Stimulated activated CD4-positive, alpha-beta T cell treated with anti-CD3 and anti-CD28 coated beads, Interleukin-15, amount 100 ng/mL, for 1 hour (primary cell): ENCODE data around the gene CSF2.

ENCODE experiments used
- DNase-seq, 2 donors: peaks; one replicate each; pipeline ENCODE4 v3.0.0-alpha.2; 2020; ENCODE audit warnings: low read depth in 1 of 2, low spot score in 1 of 2

CSF2 gene

DNA sequence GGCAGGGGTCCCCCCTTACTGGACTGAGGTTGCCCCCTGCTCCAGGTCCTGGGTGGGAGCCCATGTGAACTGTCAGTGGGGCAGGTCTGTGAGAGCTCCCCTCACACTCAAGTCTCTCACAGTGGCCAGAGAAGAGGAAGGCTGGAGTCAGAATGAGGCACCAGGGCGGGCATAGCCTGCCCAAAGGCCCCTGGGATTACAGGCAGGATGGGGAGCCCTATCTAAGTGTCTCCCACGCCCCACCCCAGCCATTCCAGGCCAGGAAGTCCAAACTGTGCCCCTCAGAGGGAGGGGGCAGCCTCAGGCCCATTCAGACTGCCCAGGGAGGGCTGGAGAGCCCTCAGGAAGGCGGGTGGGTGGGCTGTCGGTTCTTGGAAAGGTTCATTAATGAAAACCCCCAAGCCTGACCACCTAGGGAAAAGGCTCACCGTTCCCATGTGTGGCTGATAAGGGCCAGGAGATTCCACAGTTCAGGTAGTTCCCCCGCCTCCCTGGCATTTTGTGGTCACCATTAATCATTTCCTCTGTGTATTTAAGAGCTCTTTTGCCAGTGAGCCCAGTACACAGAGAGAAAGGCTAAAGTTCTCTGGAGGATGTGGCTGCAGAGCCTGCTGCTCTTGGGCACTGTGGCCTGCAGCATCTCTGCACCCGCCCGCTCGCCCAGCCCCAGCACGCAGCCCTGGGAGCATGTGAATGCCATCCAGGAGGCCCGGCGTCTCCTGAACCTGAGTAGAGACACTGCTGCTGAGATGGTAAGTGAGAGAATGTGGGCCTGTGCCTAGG lies at the start of gene CSF2:
TSS of gene CSF2 (plus strand) at position 559 of the 783 bp plus-strand sequence. CDS start at position 594, 35 bp downstream.
- no peak for DNase-seq

DNA sequence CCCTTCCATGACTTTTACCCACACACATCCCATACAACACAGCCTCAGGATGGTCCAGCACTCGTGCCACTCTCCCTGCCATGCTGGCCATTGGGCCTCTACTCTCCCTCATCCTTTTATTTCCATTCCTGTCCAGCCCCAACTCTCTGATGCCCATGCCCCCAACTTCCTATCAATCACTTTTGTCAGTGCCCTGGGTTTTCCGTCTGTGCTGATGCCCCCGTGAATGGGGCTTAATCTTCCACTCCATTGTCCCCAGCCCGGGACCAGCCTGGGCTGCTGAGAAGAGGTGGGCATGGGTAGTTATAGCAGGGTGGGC lies 49.5 kb upstream of the CSF2 start:
- DNase-seq: no peak

DNA sequence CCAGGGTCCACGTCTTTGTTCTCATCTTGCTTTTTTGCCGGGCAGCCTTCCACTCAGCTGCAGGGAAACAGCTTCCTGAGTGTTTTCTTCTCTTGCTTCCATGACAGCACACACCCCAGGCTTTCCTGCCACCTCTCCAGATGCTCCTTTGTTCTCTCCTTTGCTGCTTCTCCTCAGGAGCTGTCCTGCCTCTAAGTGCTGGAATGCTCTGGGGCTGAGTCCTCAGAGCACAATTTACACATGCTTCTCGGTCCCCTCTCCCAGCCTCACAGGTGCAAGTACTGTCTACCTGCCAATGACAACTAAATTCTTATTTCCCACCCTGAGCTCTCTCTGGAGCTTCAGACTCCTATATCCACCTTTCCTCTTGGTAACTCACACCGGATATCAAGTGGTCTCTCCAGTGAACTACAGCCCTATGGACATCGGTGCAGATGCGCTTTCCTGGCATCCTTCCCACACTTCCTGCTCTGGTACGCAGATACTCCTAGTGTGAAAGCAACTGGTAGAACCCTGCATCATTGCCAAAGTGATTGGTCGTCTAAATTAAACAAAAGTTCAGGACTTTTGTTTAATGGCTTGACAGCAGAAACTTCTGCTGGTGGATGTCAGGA lies 48.7 kb upstream of the CSF2 start:
- DNase-seq: no peak

DNA sequence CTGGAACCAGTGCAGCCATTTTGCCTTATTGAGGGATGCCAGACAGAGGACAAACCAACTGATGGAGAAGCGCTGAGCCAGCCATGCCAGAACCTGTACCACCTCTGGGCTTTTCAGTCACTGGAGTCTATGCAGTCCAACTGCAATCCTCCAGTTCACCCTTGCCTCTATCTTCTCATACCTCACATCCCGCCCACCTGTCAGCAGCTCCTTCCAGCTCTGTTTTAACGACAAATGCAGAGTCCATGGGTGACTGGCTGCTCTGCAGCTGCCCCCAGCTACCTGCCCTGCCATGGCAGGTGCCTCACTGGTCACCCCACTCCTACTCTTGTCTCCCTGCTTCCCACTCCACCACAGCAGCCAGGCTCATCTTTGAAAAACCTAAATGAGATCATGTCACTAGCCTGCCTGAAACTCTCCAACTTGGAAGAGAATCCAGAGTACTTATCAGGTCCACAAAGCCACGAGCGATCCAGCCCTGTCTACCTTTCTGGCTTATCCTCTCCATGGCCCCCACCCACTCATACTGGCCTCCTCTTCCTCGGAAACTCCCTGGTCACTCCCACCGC lies 48.1 kb upstream of the CSF2 start:
- DNase-seq: no peak

DNA sequence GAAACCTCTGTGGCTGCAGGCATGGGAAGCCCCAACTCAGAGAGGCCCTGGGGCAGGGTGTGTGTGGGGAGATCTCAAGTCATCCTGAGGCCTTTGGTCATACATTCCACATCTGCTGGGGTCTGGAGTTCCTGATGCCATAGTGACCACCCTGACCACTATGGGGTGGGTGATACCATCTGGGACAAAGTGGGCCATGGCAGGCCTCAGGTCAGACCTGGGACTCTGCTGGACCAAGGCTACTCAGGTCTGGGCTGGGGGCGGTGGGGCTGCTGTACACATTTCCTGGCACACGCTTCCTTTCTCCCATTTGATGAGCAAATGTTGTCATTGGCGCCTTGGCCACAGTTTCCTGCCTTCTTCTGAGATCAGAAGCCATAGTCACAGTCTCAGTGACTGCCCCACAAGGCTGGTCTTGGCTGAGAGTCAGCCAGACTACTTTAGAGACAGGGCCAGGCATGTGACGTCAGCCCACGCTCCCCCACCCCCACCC lies 47.0 kb upstream of the CSF2 start:
- no peak for DNase-seq

DNA sequence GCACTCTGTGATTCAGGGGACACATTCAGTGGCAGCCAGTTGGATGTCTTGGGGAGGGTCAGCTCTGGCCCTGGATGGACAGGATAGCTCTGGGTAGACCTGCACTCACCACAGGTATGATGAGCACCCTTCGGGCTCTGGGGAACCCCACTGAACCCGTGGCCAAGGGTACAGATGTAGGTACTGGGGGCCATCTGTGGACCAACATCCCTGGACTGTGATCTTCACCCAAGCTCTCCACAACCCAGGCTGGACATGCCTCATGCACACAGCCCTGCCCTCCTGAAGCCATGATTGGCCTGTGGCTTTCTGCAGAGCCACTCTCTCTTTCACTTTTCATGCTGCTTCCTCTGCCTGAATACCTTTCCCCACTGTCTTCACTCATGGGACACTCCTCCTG lies 46.6 kb upstream of the CSF2 start:
- DNase-seq: no peak

DNA sequence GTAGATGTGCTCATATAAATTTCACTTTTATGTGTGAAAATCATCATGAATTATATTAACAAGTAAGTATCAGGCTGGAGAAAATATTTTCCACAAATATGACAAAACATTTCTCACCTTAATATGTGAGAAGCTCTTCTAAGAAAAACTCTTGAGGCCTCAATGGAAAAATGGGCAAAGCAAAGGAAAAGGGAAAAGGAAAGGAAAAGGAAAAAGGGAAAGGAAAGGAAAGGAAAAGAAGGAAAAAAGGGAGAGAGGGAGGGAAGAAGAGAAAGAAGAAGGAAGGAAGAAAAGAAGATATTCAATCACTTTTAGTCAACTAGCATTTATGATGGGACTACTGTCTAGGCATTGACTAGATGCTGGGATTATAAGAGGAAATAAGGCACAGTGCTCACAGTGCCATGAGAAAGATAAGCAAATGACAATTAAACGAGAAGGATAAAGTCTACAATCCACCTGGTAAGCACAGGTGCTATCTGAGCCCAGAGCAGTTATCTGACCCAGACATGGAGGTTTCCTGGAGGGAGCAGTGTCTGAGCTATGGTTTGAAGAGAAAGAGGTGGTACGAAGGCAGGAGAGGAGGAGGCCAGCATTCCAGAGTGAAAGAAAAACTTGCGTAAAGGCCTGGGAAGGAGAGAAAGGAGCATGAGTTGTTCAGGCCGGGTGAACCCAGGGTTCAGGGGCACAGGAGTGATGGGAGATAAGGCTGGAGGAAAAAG lies 43.8 kb upstream of the CSF2 start:
- no peak for DNase-seq

DNA sequence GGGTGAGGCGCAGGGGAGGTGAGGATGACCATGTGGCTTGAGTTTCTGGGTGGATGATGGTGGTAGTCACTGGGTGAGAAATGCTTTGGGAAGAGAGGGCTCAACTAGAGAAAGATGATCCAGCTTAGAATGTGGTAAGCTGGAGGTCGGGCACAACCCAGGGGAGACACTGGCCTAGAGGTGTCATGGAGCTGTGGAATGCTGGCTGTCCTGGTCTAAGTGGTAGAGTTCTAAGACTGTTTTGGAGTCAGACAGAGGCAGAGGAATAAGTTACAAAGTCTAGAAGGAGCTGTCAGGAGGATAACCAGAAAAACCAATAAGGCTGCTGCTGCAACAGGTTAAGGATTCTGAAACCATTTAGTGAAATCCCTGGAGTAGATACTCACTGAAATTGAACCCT lies 43.0 kb upstream of the CSF2 start:
- no peak for DNase-seq

DNA sequence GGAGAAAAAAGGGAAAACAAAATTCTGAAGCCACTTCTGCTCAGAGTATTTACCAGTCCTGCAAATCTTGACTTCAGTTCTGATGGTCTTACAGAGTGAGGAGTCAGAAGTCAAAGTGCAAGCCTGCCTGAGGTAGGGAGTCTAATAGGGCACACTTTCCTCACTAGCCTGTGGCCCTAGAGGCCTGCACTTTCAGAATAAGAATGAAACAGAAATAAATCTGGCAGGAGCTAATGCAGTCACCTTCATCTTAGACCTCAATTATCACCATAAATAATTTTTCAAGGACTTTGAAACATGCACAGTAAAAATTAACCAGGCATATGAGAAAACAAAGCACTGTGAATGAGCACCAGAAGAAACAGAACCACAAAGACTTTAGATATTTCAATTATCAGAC lies 41.4 kb upstream of the CSF2 start:
- DNase-seq: no peak

DNA sequence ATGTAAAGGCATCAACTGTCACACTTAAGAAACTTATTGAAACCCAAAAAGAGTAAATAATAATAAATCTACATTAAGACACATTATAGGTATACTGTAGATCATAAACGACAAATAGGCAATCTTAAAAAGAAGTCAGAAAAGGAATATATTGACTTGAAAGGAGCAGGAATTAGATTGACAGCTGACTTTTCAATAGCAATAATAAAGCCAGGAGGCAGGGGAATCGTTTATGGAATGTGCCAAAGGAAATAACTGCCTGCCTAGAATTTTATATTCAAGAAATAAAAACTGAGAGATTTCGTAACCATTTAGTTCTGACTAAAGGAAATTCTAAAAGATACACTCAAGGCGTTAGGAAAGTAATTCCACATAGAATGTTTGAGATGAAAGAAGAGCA lies 40.5 kb upstream of the CSF2 start:
- DNase-seq: no peak

DNA sequence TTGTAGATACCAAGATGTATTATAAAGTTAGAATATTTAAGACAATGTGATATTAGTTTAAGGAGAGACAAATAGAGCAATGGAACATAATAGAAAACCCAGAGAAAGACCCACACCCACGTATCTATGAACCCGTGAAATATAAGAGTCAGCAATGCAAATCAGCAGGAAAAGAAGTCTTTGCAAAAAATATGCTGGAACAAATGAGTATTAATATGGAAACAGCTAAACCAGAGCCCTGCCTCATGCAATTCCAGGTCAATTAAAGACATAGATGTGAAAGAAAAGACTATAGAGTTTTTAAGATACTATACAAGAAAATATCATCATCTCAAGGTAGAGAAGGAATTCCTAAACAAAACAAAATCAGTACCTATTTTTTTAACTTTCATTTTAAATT lies 36.2 kb upstream of the CSF2 start:
- no peak for DNase-seq

DNA sequence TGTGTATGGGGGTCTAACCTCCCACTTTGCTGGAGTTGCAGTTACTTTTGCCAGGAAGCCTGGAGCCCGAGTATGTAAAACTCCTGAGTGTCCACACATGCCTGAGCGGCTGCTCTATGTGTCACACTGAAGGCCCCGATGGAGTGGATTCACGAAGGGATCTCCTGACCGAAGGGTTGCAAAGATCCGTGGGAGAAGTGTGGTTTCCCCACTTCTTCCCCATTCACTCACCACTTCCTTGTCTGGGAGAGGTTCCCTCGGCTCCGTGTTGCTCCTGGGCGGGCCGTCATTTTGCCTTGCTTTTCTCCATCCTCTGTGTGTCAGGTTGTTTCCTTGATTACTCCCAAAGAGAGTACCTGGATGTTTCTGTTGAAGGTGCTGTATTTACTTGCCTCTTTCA lies 29.4 kb upstream of the CSF2 start:
- DNase-seq: no peak

DNA sequence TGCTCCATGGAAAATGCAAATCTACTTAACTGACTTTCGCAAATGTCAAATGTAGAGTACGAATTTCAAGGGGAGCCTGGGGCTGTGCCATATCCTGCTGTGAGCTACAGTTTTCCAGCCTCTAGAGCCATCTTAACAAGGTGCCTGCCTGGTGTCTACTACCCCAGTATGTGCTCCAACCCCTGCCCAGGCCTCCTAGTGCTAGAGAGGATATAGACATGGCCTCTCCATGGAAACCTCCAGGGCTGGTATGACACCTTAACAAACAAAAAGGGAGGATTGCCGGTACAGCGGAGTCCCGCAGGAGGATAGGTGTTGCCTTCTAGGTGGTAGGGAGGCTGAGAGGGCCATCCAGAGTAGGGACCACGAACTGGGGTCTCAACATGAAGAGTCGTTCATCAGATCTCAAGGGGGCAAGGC lies 26.7 kb upstream of the CSF2 start:
- no peak for DNase-seq

DNA sequence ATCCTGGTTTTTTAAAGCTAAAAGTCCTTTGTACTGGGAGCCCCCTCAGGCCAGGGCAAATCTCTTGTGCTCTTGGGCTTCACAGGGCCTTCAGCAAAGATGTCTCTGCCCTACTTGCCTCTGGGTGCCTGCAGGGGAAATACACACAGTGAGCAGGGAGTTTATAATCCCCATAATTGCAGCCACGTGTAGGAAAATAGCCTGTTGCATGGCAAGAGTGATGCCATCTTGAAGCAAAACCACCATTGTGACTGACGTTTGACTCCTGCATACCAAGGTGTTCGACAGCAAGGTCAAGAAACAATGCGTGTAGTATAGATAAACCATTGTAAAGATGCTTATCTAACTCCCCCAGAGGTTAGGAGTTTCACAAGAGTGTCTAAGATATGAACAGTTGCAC lies 24.5 kb upstream of the CSF2 start:
- no peak for DNase-seq

DNA sequence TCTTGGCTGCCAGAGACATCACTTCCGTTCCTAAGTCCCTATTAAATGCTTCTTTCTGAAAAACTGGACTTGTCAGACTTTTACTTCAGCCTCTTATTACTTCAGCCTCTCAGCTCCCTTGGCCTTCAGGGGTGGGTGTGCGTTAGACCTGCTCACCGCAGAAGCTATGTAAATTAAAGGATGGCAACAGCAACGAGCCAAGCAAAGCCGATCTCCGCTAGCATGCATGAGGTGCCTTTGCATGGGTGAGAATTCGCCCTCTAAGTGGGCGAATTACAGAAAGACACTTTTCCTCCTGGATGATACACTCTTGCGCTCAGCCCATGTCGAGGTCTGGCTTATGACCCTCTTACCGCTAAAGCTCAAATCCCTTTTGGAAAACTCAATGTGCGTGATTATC lies 24.0 kb upstream of the CSF2 start:
- DNase-seq: peak in 1 of 2 donors; percentile 0

DNA sequence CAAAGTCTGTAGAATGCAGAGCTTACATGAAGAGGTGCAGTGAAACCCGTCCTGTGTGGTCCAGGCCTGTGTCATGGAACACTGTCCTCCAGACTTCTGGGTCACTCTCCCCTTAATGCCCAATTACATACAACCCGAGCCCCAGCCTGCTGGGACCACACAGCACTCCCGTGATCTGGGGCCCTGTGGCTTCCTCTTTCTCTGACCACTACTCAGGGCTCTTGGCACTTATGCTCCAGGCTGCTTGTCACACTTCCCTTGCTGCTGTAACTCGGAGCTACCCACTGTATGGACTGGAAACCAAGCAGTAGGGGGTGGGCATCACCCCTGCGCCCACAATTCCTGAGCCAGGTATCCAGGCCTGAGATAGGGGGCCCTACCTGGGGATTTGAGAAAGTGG lies 23.5 kb upstream of the CSF2 start:
- no peak for DNase-seq

DNA sequence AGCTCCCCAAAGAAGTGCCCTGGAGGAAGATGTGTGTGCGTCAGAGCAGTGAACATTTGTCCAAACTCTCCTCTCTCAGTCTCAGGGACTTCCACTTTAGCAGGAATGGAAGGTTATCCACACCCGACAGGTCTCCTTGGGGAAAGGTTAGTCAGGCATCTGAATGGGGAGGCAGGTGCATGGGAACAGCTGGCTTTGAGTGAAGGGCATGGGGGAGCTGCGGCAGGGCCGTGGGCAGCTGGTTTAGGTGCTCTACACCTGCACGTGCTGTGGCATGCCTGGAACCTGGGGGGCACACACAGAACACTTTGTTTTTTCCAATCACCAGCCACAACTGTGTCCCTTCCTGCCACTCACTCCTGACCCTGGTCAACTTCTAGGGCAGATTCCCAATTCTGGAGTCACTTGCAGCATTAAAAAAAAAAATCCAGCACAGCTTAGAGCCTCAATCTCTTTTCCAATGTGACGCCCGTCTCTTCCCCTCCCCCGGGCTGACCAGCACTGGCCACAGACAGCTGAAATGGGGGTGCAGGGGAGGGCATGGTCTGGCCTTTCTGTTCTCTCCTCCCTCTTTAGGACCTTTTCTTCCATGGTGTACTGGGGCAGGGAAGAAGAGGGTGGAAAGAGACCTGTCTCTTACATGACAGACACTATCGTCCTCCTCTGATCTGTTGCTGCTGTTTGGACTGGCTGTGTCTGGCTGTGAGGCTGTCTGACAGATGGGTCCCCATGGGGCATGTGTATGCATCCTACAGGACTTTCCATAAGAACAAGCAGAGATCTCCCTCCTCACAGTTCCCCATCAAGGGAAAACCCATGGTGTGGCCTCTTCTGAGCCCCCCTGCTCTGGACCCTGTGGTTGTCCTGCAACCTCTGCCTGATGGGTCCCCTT lies 22.7 kb upstream of the CSF2 start:
- no peak for DNase-seq

DNA sequence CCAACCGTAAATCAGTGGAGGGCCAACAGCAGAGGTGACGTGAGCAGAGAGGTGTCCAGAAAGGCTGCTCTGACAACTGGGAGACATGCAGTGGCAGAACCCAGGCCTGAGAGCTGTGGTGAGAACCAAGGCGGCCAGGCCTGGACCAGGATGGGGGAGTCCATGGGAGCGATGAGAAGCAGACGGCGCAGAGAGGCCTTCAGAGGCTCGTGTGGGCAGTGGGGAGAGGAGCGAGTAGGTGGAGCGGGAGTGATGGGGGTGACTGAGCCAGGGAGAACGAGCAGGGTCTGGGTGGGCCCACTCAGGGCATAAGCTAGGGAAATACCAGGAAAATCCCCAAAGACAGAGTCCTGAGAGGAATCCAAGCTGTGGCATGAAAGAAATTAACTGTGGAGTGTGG lies 21.1 kb upstream of the CSF2 start:
- DNase-seq: no peak

DNA sequence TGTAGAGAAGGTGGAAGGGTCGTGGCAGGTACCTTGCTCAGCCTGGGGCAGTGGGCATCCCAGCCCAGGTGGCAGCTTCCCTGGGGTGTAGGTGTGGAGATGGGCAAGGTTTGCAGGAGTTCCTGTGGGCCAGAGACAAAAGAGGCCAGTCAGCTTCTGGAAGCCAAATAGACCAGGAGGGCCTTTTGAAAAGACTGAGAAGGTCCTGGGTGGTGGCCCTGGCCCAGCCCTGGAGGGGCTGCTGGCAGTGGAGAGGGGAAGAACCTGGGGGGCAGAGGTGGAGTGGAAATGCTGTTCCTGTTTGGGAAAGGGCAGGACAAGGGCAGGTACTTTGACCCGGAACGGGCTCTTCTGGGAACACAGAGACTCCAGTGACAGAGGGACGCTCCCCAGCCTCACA lies 20.1 kb upstream of the CSF2 start:
- DNase-seq: no peak

DNA sequence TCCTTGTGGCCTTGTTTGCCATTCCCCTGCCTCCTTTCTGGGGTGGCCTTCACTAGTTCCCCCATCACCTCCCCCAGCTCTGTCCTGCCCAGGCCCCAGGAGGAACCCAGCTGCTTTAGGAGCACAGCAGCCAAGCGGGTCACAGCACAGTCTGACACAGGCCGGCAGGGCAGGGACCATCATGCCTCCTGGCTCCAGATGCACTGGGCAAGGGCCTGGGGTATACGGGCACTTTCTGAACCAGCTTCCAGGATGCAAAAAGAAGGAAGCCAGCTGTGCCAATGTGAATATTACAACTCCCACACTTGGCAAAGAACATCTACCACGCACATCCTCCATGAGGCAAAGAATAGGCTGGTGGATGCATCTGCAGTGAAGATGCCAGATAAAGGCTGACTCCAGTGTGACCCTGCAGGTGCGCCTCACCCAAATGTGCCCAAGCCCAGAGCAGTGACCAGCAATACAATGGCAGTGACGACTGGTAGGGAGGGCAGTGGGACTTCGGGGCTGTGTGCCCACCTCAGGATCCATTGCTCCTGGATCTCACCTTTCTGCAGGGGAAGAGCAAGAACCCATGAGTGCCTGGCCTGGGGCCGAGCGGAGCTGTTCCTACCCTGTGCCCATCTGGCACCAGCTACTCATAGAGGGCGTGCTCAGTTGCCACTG lies 19.4 kb upstream of the CSF2 start:
- DNase-seq: no peak
